ENCODE measurements around the gene ST6GAL1.

DNA sequence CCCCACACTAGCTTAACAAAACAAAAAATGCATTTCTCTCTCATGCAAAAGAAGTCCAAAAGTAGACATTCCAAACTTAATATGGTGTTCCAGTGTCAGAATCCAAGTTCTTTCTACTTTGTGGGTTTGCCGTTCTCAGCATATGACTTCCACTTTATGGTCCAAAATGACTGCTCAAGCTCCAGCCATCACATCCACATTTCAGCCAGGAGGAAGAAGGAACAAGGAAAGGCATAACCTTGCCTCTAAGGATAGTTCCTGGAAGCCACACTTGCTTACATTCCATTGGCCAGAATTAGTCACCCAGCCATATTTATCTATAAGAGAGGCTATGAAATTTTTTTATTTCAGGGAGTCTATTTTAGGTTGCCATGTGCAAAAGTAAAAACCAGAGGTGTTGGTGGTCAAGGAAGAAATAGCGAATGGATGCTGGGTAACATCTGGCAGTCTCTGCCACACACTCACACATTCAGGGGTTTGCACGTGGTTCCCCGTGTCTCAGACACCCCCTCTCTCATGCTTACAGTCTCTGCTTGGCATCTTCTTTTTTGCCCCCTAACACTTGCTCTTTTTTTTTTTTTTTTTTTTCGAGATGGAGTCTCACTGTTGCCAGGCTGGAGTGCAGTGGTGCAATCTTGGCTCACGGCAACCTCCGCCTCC, 139.7 kb downstream of the ST6GAL1 start:
- TF ChIP-seq, protein P1, sequence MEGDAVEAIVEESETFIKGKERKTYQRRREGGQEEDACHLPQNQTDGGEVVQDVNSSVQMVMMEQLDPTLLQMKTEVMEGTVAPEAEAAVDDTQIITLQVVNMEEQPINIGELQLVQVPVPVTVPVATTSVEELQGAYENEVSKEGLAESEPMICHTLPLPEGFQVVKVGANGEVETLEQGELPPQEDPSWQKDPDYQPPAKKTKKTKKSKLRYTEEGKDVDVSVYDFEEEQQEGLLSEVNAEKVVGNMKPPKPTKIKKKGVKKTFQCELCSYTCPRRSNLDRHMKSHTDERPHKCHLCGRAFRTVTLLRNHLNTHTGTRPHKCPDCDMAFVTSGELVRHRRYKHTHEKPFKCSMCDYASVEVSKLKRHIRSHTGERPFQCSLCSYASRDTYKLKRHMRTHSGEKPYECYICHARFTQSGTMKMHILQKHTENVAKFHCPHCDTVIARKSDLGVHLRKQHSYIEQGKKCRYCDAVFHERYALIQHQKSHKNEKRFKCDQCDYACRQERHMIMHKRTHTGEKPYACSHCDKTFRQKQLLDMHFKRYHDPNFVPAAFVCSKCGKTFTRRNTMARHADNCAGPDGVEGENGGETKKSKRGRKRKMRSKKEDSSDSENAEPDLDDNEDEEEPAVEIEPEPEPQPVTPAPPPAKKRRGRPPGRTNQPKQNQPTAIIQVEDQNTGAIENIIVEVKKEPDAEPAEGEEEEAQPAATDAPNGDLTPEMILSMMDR (conservative IDR thresholded peaks at IDR 0.05) = no peak
- TF ChIP-seq EZH2 (IDR thresholded peaks at IDR 0.05; ENCODE audit: low read depth) = no peak

All from PC-9 (cell line).